Measurements from ENCODE around the gene GLRX3.

GLRX3 gene

GRCh38 chr10:130224228-130224627, 88.0 kb downstream of the GLRX3 start:
- peaks cover 25% of the 10 kb centered on the region for H3K9me3 ChIP-seq (ENCODE audit: control insufficient read depth, insufficient read depth, low read length)
- H3K9ac ChIP-seq (ENCODE audit: low read depth, low read length), result no peak overlapping the region
- no peaks in the 10 kb centered on the region for H3K4me1 ChIP-seq (ENCODE audit: control insufficient read depth, insufficient read depth, low read length)
- H3K4me3 ChIP-seq (ENCODE audit: low read depth, low read length), result no peak overlapping the region
- H3K27me3 ChIP-seq (ENCODE audit: control insufficient read depth, insufficient read depth, low read length), result no peaks in the 10 kb centered on the region
- no peaks in the 10 kb centered on the region for H3K36me3 ChIP-seq (ENCODE audit: control insufficient read depth, insufficient read depth, low read length)
- H3K27ac ChIP-seq (ENCODE audit: low read depth, low read length), result no peak overlapping the region

GRCh38 chr10:130226012-130226411, 89.8 kb downstream of the GLRX3 start:
- no peaks in the 10 kb centered on the region for H3K4me1 ChIP-seq (ENCODE audit: control insufficient read depth, insufficient read depth, low read length)
- no peak overlapping the region for H3K27ac ChIP-seq (ENCODE audit: low read depth, low read length)
- no peaks in the 10 kb centered on the region for H3K27me3 ChIP-seq (ENCODE audit: control insufficient read depth, insufficient read depth, low read length)
- peaks cover 28% of the 10 kb centered on the region for H3K9me3 ChIP-seq (ENCODE audit: control insufficient read depth, insufficient read depth, low read length)
- H3K9ac ChIP-seq (ENCODE audit: low read depth, low read length), result no peak overlapping the region
- no peak overlapping the region for H3K4me3 ChIP-seq (ENCODE audit: low read depth, low read length)
- no peaks in the 10 kb centered on the region for H3K36me3 ChIP-seq (ENCODE audit: control insufficient read depth, insufficient read depth, low read length)

GRCh38 chr10:130227883-130228282, 91.7 kb downstream of the GLRX3 start:
- H3K9ac ChIP-seq (ENCODE audit: low read depth, low read length), result no peak overlapping the region
- H3K27ac ChIP-seq (ENCODE audit: low read depth, low read length), result no peak overlapping the region
- no peaks in the 10 kb centered on the region for H3K4me1 ChIP-seq (ENCODE audit: control insufficient read depth, insufficient read depth, low read length)
- H3K27me3 ChIP-seq (ENCODE audit: control insufficient read depth, insufficient read depth, low read length), result no peaks in the 10 kb centered on the region
- H3K36me3 ChIP-seq (ENCODE audit: control insufficient read depth, insufficient read depth, low read length), result no peaks in the 10 kb centered on the region
- peaks cover 28% of the 10 kb centered on the region for H3K9me3 ChIP-seq (ENCODE audit: control insufficient read depth, insufficient read depth, low read length)
- H3K4me3 ChIP-seq (ENCODE audit: low read depth, low read length), result no peak overlapping the region
